ENCODE measurements around the gene KLF6.

The KLF6 gene

DNA sequence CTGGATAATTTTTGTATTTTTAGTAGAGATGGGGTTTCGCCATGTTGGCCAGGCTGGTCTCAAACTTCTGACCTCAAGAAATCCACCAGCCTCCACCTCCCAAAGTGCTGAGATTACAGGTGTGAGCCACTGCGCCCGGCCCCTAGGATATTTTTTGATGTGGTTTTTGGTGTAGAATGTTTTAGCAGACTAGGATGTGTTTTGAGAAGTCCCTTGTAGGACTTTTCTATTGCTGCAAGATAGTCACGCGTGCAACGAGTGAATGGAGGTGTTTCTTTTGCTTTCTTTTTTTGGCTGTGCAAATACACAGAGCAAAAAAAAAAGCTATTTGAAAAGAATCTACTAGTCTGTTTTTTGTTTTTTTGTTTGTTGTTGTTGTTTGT lies 29.8 kb upstream of the KLF6 start:
- H3K27me3 ChIP-seq (ENCODE audit: control insufficient read depth, low read length): no peaks in the 10 kb centered on the region
- TF ChIP-seq, protein P1, sequence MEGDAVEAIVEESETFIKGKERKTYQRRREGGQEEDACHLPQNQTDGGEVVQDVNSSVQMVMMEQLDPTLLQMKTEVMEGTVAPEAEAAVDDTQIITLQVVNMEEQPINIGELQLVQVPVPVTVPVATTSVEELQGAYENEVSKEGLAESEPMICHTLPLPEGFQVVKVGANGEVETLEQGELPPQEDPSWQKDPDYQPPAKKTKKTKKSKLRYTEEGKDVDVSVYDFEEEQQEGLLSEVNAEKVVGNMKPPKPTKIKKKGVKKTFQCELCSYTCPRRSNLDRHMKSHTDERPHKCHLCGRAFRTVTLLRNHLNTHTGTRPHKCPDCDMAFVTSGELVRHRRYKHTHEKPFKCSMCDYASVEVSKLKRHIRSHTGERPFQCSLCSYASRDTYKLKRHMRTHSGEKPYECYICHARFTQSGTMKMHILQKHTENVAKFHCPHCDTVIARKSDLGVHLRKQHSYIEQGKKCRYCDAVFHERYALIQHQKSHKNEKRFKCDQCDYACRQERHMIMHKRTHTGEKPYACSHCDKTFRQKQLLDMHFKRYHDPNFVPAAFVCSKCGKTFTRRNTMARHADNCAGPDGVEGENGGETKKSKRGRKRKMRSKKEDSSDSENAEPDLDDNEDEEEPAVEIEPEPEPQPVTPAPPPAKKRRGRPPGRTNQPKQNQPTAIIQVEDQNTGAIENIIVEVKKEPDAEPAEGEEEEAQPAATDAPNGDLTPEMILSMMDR (IDR thresholded peaks at IDR 0.05; ENCODE audit: low read depth, low read length, poor library complexity, severe bottlenecking): no peak
- TF ChIP-seq EZH2phosphoT487 (IDR thresholded peaks at IDR 0.05; ENCODE audit: borderline replicate concordance, low read length): no peak
- no peaks in the 10 kb centered on the region for H3K9me3 ChIP-seq (ENCODE audit: control insufficient read depth, insufficient read depth, low read length)
- H3K79me2 ChIP-seq (ENCODE audit: control insufficient read depth, low read length): no peaks in the 10 kb centered on the region
- H3K4me2 ChIP-seq (ENCODE audit: low read length): no peak overlapping the region
- no peaks in the 10 kb centered on the region; the same call in 1 of the 2 replicates for H3F3A ChIP-seq (ENCODE audit: control insufficient read depth, insufficient read depth)
- H3K9me2 ChIP-seq (replicated peaks; ENCODE audit: control insufficient read depth, low read length): no peaks in the 10 kb centered on the region
- peaks cover 22% of the 10 kb centered on the region for H3K4me1 ChIP-seq (ENCODE audit: control insufficient read depth, low read length)
- H3K36me3 ChIP-seq (ENCODE audit: control insufficient read depth, low read length): no peaks in the 10 kb centered on the region
- no peaks in the 10 kb centered on the region for H4K20me1 ChIP-seq (ENCODE audit: control insufficient read depth, insufficient read depth, low read depth, low read length)
- no peak overlapping the region for H3K4me3 ChIP-seq (ENCODE audit: low read length)
- no peak overlapping the region for H3K27ac ChIP-seq (ENCODE audit: low read depth, low read length)

DNA sequence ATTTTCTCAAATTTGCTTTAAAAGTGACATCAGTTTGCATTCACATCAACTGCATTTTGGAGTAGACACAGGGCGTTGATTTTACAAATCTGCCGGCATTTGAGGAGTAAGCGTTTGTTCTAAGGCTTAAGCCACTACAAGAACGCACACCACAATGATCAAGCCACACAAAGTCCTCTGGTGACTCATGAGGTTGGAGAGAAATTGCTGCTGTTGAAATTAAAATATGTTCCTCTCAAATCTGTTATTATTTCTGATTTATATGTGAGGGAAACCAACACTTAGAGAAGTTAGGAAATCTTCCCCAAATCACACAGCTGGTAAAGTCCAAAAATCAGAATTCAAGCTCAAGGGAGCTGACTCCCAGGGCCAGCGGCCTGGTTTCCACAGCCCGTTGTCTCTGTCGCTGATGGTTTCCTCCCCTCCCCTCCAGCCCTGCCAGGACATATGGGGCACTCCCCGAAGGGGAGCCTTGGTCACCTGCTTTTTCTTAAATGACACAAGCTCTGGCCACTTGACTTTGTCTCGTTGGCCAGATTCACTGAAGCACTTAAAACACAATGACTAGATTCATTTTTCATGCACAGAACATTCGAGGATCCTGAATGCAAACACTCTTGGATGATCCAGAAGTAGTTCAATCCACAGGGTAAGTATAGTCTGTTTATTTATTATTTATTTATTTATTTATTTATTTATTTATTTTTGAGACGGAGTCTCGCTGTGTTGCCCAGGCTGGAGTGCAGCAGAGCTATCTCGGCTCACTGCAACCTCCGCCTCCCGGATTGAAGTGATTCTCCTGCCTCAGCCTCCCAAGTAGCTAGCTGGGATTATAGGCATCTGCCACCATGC lies 29.2 kb upstream of the KLF6 start:
- Histone ChIP-seq H4K20me1 (ENCODE audit: control insufficient read depth, insufficient read depth, low read depth, low read length) (no peaks in the 10 kb centered on the region), H3K4me2 (ENCODE audit: low read length) (no peak overlapping the region), H3K79me2 (ENCODE audit: control insufficient read depth, low read length) (no peaks in the 10 kb centered on the region), H3K27ac (ENCODE audit: low read depth, low read length) (no peak overlapping the region), H3K4me1 (ENCODE audit: control insufficient read depth, low read length) (peaks cover 28% of the 10 kb centered on the region), H3K27me3 (ENCODE audit: control insufficient read depth, low read length) (no peaks in the 10 kb centered on the region), H3F3A (ENCODE audit: control insufficient read depth, insufficient read depth) (no peaks in the 10 kb centered on the region; the same call in 1 of the 2 replicates), H3K9me3 (ENCODE audit: control insufficient read depth, insufficient read depth, low read length) (no peaks in the 10 kb centered on the region), H3K4me3 (ENCODE audit: low read length) (no peak overlapping the region), H3K9me2 (replicated peaks; ENCODE audit: control insufficient read depth, low read length) (no peaks in the 10 kb centered on the region), H3K36me3 (ENCODE audit: control insufficient read depth, low read length) (no peaks in the 10 kb centered on the region)
- TF ChIP-seq EZH2phosphoT487 (IDR thresholded peaks at IDR 0.05; ENCODE audit: borderline replicate concordance, low read length): no peak
- TF ChIP-seq, protein P1 (IDR thresholded peaks at IDR 0.05; ENCODE audit: low read depth, low read length, poor library complexity, severe bottlenecking): no peak

DNA sequence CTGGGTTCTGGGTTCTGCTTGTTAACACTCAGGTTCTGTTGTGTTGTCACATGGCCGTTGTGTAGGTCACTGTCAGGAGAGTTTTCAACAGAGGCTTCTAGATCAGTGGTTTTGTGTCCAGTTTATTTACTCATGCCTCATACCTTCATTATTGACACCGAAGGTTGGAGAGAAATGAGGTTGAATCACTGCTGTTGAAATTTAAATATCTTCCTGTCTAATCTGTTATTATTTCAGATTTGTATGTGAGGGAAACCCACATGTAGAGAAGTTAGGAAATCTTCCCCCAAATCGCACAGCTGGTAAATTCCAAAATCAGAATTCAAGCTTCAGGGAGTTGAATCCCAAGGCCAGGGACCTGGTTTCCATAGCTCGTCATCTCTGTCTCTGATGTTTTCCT lies 28.3 kb upstream of the KLF6 start:
- Histone ChIP-seq H3K36me3 (ENCODE audit: control insufficient read depth, low read length) (no peaks in the 10 kb centered on the region), H3K4me2 (ENCODE audit: low read length) (no peak overlapping the region), H3K27me3 (ENCODE audit: control insufficient read depth, low read length) (no peaks in the 10 kb centered on the region), H4K20me1 (ENCODE audit: control insufficient read depth, insufficient read depth, low read depth, low read length) (no peaks in the 10 kb centered on the region), H3K9me2 (replicated peaks; ENCODE audit: control insufficient read depth, low read length) (no peaks in the 10 kb centered on the region), H3K79me2 (ENCODE audit: control insufficient read depth, low read length) (no peaks in the 10 kb centered on the region), H3K4me3 (ENCODE audit: low read length) (no peak overlapping the region), H3K27ac (ENCODE audit: low read depth, low read length) (no peak overlapping the region), H3F3A (ENCODE audit: control insufficient read depth, insufficient read depth) (peaks cover under 1% of the 10 kb centered on the region), H3K4me1 (ENCODE audit: control insufficient read depth, low read length) (peaks cover 37% of the 10 kb centered on the region), H3K9me3 (ENCODE audit: control insufficient read depth, insufficient read depth, low read length) (no peaks in the 10 kb centered on the region)
- TF ChIP-seq EZH2phosphoT487 (IDR thresholded peaks at IDR 0.05; ENCODE audit: borderline replicate concordance, low read length): no peak

DNA sequence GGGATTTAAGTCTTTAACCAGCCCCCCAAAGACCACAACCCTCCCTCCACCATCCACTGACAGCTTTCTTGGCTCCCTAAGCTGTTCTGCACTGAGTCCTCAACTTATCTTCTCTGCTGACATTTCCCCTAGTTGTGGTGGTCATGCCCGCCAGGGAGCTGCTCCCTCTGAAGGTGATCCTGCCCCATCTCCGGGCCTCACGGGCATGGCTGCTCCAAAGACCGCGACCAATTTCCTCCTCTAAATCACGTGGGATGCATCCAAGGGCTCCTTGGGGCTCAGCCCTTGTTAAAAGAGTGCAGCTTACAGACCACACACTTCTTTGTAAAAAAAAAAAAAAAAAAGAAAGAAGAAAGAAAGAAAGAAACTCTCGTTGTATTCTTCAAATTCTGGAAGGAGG lies 27.1 kb upstream of the KLF6 start:
- H3K4me2 ChIP-seq (ENCODE audit: low read length): no peak overlapping the region
- H3K9me3 ChIP-seq (ENCODE audit: control insufficient read depth, insufficient read depth, low read length): no peaks in the 10 kb centered on the region
- no peaks in the 10 kb centered on the region for H3K27me3 ChIP-seq (ENCODE audit: control insufficient read depth, low read length)
- peaks cover 49% of the 10 kb centered on the region for H3K4me1 ChIP-seq (ENCODE audit: control insufficient read depth, low read length)
- TF ChIP-seq, protein P1 (IDR thresholded peaks at IDR 0.05; ENCODE audit: low read depth, low read length, poor library complexity, severe bottlenecking): no peak
- TF ChIP-seq EZH2phosphoT487 (IDR thresholded peaks at IDR 0.05; ENCODE audit: borderline replicate concordance, low read length): no peak
- H3K4me3 ChIP-seq (ENCODE audit: low read length): no peak overlapping the region
- peaks cover 3% of the 10 kb centered on the region for H3F3A ChIP-seq (ENCODE audit: control insufficient read depth, insufficient read depth)
- no peaks in the 10 kb centered on the region for H3K79me2 ChIP-seq (ENCODE audit: control insufficient read depth, low read length)
- H3K9me2 ChIP-seq (replicated peaks; ENCODE audit: control insufficient read depth, low read length): no peaks in the 10 kb centered on the region
- no peaks in the 10 kb centered on the region for H3K36me3 ChIP-seq (ENCODE audit: control insufficient read depth, low read length)
- H3K27ac ChIP-seq (ENCODE audit: low read depth, low read length): no peak overlapping the region
- H4K20me1 ChIP-seq (ENCODE audit: control insufficient read depth, insufficient read depth, low read depth, low read length): no peaks in the 10 kb centered on the region

All from DOHH2 (cell line).